Measurements from ENCODE around the gene TAF15. TPM values are rescaled to one million over a fixed set of nuclear protein-coding genes. Genes with fewer than 3 reads are reported as not detected.

TAF15 gene
- total and polyA plus RNA-seq, 2 of the 13 experiments (the other 11 are each of a cell fraction or from before 2014, with no cell fraction given), result 25.2 to 26.5 TPM

GRCh38 chr17:35797918-35798317 lies 11.4 kb upstream of the TAF15 start:
- Histone ChIP-seq H3K4me2 (ENCODE audit: low read depth, low read length) (no peak overlapping the region), H4K20me1 (ENCODE audit: insufficient read depth, low read length) (no peaks in the 10 kb centered on the region), H2AFZ (ENCODE audit: low read length) (no peak overlapping the region), H3K9me3 (ENCODE audit: low read length) (no peaks in the 10 kb centered on the region), H3K27ac (ENCODE audit: extremely low read length, insufficient read depth, low read length) (no peak overlapping the region), H3K36me3 (replicated peaks in 1 of 2; ENCODE audit: control insufficient read depth in 1 of 2, insufficient read depth in 2 of 2, low read length in 2 of 2) (no peaks in the 10 kb centered on the region), H3K27me3 (ENCODE audit: control insufficient read depth in 1 of 2, insufficient read depth in 2 of 2, low read length in 2 of 2) (peaks cover 13 to 52% of the 10 kb centered on the region in 2 experiments; a peak in 4 of 5 replicates), H3K79me2 (ENCODE audit: insufficient read depth, low read length) (no peaks in the 10 kb centered on the region), H3K4me1 (ENCODE audit: insufficient read depth, low read length) (peaks cover 6% of the 10 kb centered on the region; the same call in 1 of the 2 replicates), H3K4me3 (replicated peaks in 1 of 3; ENCODE audit: insufficient read depth in 1 of 3, low read depth in 2 of 3, low read length in 3 of 3) (no peak overlapping the region), H3K9ac (ENCODE audit: insufficient read depth, low read depth, low read length) (no peak overlapping the region)
- ATAC-seq (no peak), DNase-seq (ENCODE audit: low spot score) (no peak), FAIRE-seq (no peak)
- CTCF ChIA-PET (ENCODE audit: low intra/inter-chr PET ratio, low total read pairs), result no interaction called here
- no TSS peak for BruUV-seq (replicated peaks)
- in situ Hi-C loops (cut with HindIII; ENCODE audit: extremely low pct_ligation_motif_present, low pct_unique_long_range_greater_than_20kb) (no loop called here), intact Hi-C loops (cut with micrococcal nuclease; ENCODE audit: unreplicated experiment) (no loop called here)
- TF ChIP-seq NBN (conservative IDR thresholded peaks at IDR 0.05), result no peak
- TF ChIP-seq, protein P1, sequence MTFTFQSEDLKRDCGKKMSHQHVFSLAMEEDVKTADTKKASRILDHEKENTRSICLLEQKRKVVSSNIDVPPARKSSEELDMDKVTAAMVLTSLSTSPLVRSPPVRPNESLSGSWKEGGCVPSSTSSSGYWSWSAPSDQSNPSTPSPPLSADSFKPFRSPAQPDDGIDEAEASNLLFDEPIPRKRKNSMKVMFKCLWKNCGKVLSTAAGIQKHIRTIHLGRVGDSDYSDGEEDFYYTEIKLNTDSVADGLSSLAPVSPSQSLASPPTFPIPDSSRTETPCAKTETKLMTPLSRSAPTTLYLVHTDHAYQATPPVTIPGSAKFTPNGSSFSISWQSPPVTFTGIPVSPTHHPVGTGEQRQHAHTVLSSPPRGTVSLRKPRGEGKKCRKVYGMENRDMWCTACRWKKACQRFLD (CRISPR knock-in tag; IDR thresholded peaks at IDR 0.05; ENCODE audit: borderline replicate concordance), result no peak
- TF ChIP-seq KDM6A (CRISPR knock-in tag; IDR thresholded peaks at IDR 0.05; ENCODE audit: low read depth), result no peak
- no peak for TF ChIP-seq ZNF780A (CRISPR knock-in tag; IDR thresholded peaks at IDR 0.05)
- TF ChIP-seq KLF9 (CRISPR knock-in tag; IDR thresholded peaks at IDR 0.05; ENCODE audit: low read depth), result no peak
- no peak for TF ChIP-seq RBM39 (IDR thresholded peaks at IDR 0.05; ENCODE audit: low read depth, low read length, poor library complexity, severe bottlenecking)
- TF ChIP-seq ZSCAN22 (CRISPR knock-in tag; IDR thresholded peaks at IDR 0.05), result no peak
- TF ChIP-seq, protein P2, sequence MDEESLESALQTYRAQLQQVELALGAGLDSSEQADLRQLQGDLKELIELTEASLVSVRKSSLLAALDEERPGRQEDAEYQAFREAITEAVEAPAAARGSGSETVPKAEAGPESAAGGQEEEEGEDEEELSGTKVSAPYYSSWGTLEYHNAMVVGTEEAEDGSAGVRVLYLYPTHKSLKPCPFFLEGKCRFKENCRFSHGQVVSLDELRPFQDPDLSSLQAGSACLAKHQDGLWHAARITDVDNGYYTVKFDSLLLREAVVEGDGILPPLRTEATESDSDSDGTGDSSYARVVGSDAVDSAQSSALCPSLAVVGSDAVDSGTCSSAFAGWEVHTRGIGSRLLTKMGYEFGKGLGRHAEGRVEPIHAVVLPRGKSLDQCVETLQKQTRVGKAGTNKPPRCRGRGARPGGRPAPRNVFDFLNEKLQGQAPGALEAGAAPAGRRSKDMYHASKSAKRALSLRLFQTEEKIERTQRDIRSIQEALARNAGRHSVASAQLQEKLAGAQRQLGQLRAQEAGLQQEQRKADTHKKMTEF (CRISPR knock-in tag; IDR thresholded peaks at IDR 0.05), result no peak
- TF ChIP-seq, protein P3, sequence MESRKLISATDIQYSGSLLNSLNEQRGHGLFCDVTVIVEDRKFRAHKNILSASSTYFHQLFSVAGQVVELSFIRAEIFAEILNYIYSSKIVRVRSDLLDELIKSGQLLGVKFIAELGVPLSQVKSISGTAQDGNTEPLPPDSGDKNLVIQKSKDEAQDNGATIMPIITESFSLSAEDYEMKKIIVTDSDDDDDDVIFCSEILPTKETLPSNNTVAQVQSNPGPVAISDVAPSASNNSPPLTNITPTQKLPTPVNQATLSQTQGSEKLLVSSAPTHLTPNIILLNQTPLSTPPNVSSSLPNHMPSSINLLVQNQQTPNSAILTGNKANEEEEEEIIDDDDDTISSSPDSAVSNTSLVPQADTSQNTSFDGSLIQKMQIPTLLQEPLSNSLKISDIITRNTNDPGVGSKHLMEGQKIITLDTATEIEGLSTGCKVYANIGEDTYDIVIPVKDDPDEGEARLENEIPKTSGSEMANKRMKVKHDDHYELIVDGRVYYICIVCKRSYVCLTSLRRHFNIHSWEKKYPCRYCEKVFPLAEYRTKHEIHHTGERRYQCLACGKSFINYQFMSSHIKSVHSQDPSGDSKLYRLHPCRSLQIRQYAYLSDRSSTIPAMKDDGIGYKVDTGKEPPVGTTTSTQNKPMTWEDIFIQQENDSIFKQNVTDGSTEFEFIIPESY (CRISPR knock-in tag; IDR thresholded peaks at IDR 0.05), result no peak
- TF ChIP-seq, protein P4, sequence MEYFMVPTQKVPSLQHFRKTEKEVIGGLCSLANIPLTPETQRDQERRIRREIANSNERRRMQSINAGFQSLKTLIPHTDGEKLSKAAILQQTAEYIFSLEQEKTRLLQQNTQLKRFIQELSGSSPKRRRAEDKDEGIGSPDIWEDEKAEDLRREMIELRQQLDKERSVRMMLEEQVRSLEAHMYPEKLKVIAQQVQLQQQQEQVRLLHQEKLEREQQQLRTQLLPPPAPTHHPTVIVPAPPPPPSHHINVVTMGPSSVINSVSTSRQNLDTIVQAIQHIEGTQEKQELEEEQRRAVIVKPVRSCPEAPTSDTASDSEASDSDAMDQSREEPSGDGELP (IDR thresholded peaks at IDR 0.05; ENCODE audit: borderline replicate concordance, low read depth), result no peak
- TF ChIP-seq ZNF20 (CRISPR knock-in tag; IDR thresholded peaks at IDR 0.05), result no peak
- 2% methylated on average over 5 of the region's 5 CpGs for whole genome bisulfite sequencing (ENCODE audit: low lambda C conversion rate)
- POLR2A ChIA-PET, result no interaction called here

Data from HepG2 (cell line).